Measurements from ENCODE around the gene CDKN1A. TPM values are rescaled to one million over a fixed set of nuclear protein-coding genes. Genes with fewer than 3 reads are reported as not detected.

CDKN1A gene
- total and polyA plus RNA-seq, 9 of the 15 experiments (the other 6 are each of a cell fraction or from before 2014, with no cell fraction given), result 0.25 to 8.1 (median 5.1) TPM

DNA sequence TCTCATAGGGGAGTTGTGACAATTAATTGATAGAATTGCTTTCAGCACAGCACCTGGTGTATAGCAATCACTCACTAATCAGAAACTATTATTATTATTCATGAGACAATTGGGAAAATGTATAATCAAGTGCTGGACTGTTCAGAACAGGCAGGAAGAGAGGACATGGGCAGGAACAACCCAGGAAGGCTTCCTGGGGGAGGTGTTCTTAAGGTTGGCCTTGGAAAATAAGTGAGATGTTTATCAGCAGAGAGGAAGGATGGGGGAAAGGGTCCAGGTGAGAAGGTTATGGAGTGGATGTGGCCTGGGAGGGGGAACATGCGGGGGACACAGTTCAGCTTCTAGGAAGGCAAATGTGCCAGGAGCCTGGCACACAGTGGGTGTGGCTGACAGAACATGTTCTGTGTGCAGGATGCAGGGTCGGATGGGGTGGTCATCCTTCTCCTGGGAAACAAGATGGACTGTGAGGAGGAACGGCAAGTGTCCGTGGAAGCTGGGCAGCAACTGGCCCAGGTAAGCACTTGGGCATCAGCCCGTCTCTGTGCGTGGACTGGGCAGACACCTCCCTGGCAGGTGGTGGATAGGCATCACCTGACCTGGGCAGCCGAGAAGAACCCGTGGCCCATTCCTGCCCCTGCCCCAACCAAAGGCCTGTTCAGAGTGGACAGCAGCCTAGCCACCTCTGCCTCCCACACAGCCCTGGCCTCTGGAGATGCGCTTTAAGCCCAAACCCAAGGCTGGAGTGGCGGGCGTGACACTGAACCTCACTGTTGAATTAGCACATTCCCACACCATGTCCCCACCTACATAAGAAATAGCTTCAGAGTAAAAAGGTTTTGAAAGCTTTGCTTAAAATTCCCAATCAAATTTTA lies 50.0 kb downstream of the CDKN1A start (continued):
- TF ChIP-seq THAP12 (CRISPR knock-in tag; IDR thresholded peaks at IDR 0.05), result no peak
- no peak for TF ChIP-seq E2F4 (CRISPR knock-in tag; IDR thresholded peaks at IDR 0.05; ENCODE audit: low read depth)
- no peak for TF ChIP-seq ZNF76 (CRISPR knock-in tag; IDR thresholded peaks at IDR 0.05; ENCODE audit: borderline replicate concordance)
- TF ChIP-seq XRCC4 (IDR thresholded peaks at IDR 0.05; ENCODE audit: extremely low read depth, insufficient read depth, insufficient read length), result no peak
- TF ChIP-seq, protein P1, sequence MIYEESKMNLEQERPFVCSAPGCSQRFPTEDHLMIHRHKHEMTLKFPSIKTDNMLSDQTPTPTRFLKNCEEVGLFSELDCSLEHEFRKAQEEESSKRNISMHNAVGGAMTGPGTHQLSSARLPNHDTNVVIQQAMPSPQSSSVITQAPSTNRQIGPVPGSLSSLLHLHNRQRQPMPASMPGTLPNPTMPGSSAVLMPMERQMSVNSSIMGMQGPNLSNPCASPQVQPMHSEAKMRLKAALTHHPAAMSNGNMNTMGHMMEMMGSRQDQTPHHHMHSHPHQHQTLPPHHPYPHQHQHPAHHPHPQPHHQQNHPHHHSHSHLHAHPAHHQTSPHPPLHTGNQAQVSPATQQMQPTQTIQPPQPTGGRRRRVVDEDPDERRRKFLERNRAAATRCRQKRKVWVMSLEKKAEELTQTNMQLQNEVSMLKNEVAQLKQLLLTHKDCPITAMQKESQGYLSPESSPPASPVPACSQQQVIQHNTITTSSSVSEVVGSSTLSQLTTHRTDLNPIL (CRISPR knock-in tag; IDR thresholded peaks at IDR 0.05), result no peak

Data from K562 (cell line).